Trophoblast cell (in vitro differentiated cells and primary cell): ENCODE data around the gene GUCA2B.

Experiments
- DNase-seq, 2 donors: peaks; one replicate each; pipeline ENCODE4 v3.0.0-alpha.2; 2016
- H2AFZ ChIP-seq: 2 replicates; pipeline ENCODE4 v1.6.1; 2013; ENCODE audit warnings: low read length, moderate library complexity, mild to moderate bottlenecking; ENCODE audit not compliant: insufficient read depth, poor library complexity
- H2AK5ac ChIP-seq: 2 replicates; pipeline ENCODE4 v1.6.1; 2013; ENCODE audit warnings: mild to moderate bottlenecking, low read length
- H2BK120ac ChIP-seq: 2 replicates; pipeline ENCODE4 v1.6.1; 2013; ENCODE audit warnings: low read length, mild to moderate bottlenecking, moderate library complexity; ENCODE audit not compliant: insufficient read depth, poor library complexity
- H2BK12ac ChIP-seq: 2 replicates; pipeline ENCODE4 v1.6.1; 2013; ENCODE audit warnings: mild to moderate bottlenecking, low read length, moderate library complexity
- H2BK5ac ChIP-seq: 2 replicates; pipeline ENCODE4 v1.6.1; 2013; ENCODE audit warnings: low read length, low read depth, moderate library complexity, mild to moderate bottlenecking; ENCODE audit not compliant: poor library complexity
- H3K14ac ChIP-seq: 2 replicates; pipeline ENCODE4 v1.6.1; 2013; ENCODE audit warnings: mild to moderate bottlenecking, low read length
- H3K18ac ChIP-seq: 2 replicates; pipeline ENCODE4 v1.6.1; 2013; ENCODE audit warnings: mild to moderate bottlenecking, low read length
- H3K23ac ChIP-seq: 2 replicates; pipeline ENCODE4 v1.6.1; 2013; ENCODE audit warnings: low read length
- H3K27ac ChIP-seq: 2 replicates; pipeline ENCODE4 v1.5.1; 2013; ENCODE audit warnings: low read depth, mild to moderate bottlenecking, inconsistent platforms, low read length, moderate library complexity
- H3K27me3 ChIP-seq: 2 replicates; pipeline ENCODE4 v1.6.1; 2013; ENCODE audit warnings: inconsistent platforms, mild to moderate bottlenecking, low read length, moderate library complexity; ENCODE audit not compliant: insufficient read depth
- H3K36me3 ChIP-seq, 2 experiments: 1 replicate in 1 of 2; 2 replicates in 1 of 2; pipeline ENCODE4 v1.6.1; 2013; ENCODE audit warnings: low read length in 2 of 2, mild to moderate bottlenecking in 2 of 2, moderate library complexity in 1 of 2; ENCODE audit not compliant: insufficient read depth in 2 of 2, control insufficient read depth in 1 of 2
- H3K4ac ChIP-seq: 2 replicates; pipeline ENCODE4 v1.6.1; 2013; ENCODE audit warnings: low read depth, mild to moderate bottlenecking, low read length, moderate library complexity
- H3K4me1 ChIP-seq, 2 experiments: 1 replicate in 1 of 2; 2 replicates in 1 of 2; pipeline ENCODE4 v1.6.1; 2013; ENCODE audit warnings: low read length in 2 of 2, mild to moderate bottlenecking in 2 of 2, moderate library complexity in 1 of 2; ENCODE audit not compliant: insufficient read depth in 2 of 2, control insufficient read depth in 1 of 2
- H3K4me2 ChIP-seq: 2 replicates; pipeline ENCODE4 v1.6.1; 2013; ENCODE audit warnings: inconsistent platforms, mild to moderate bottlenecking, low read length, moderate library complexity
- H3K4me3 ChIP-seq: 2 replicates; pipeline ENCODE4 v1.5.1; 2013; ENCODE audit warnings: mild to moderate bottlenecking, low read depth, low read length, inconsistent platforms
- H3K79me1 ChIP-seq: one replicate; pipeline ENCODE4 v1.6.1; 2013; ENCODE audit warnings: low read length
- H3K79me2 ChIP-seq: 2 replicates; pipeline ENCODE4 v1.6.1; 2013; ENCODE audit warnings: low read length, mild to moderate bottlenecking; ENCODE audit not compliant: control insufficient read depth, insufficient read depth, poor library complexity
- H3K9ac ChIP-seq: 2 replicates; pipeline ENCODE4 v1.6.1; 2013; ENCODE audit warnings: mild to moderate bottlenecking, low read length
- H3K9me3 ChIP-seq: 2 replicates; pipeline ENCODE4 v1.6.1; 2013; ENCODE audit warnings: low read depth, mild to moderate bottlenecking, control low read depth, inconsistent platforms, low read length; ENCODE audit not compliant: insufficient read depth
- H4K12ac ChIP-seq: 2 replicates; pipeline ENCODE4 v1.6.1; 2013; ENCODE audit warnings: low read depth, mild to moderate bottlenecking, low read length, moderate library complexity
- H4K8ac ChIP-seq: 2 replicates; pipeline ENCODE4 v1.6.1; 2013; ENCODE audit warnings: low read depth, mild to moderate bottlenecking, low read length, moderate library complexity
- H4K91ac ChIP-seq: one replicate; pipeline ENCODE4 v1.6.1; 2013; ENCODE audit warnings: low read depth, mild to moderate bottlenecking, low read length, moderate library complexity
- WGBS: extraction: QIAGEN DNeasy Blood & Tissue Kit; methylation state at CpG from one replicate; pipeline ENCODE4 v1.1.7; 2013; ENCODE audit warnings: missing lambda C conversion rate; ENCODE audit not compliant: insufficient read length, insufficient coverage; ENCODE audit errors: extremely low coverage; 5-methylcytosine and 5-hydroxymethylcytosine counted together

The GUCA2B gene

DNA sequence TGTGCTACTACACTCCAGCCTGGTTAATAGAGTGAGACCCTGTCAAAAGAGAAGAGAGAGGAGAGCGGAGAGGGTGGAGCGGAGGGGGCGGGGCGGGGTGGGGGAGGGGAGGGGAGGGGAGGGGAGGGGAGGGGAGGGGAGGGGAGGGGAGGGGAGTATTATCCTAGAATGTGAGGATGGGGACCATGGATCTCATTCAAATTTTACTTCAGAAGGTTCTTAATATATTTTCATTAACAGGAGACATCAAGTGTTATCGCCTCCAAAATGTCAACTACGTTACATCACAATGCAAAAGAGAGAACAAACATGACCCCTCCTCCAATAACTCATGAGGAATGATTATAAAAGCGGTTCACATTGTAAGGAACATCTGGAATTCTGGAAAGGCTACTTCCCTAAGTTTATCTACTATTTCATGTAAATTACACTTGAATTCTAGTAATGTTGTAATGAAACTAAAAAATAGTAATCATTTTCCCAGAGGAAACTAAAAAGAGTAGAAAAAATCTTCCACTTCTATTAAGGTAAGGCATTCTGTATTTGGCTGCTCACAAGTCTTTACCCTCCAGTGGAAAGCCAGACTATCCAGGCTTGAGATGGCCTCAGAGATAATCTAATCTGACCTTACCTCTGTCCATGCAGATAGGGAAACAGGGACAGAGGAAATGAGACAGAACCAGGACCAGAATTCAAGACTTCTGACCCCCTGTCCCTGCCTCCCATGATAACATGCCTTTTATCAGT is 30.2 kb downstream of the GUCA2B start:
- peak overlapping the region; percentile 36 for H2BK120ac ChIP-seq
- whole genome bisulfite sequencing = no CpG with 5 or more reads among the region's 7 CpGs
- no peaks in the 10 kb centered on the region for H3K9me3 ChIP-seq
- no peaks in the 10 kb centered on the region for H3K27me3 ChIP-seq
- no peaks in the 10 kb centered on the region for H3K79me2 ChIP-seq
- H3K14ac ChIP-seq = no peak overlapping the region
- no peak overlapping the region for H2BK12ac ChIP-seq
- no peak overlapping the region for H4K91ac ChIP-seq
- peaks cover 14 to 19% of the 10 kb centered on the region in 2 experiments for H3K4me1 ChIP-seq
- H3K4me3 ChIP-seq = no peak overlapping the region
- H4K8ac ChIP-seq = no peak overlapping the region
- no peak overlapping the region for H4K12ac ChIP-seq
- peaks cover 4% of the 10 kb centered on the region for H3K79me1 ChIP-seq
- no peak overlapping the region for H2AFZ ChIP-seq
- DNase-seq = peak in 1 of 2 donors; percentile 76
- H3K23ac ChIP-seq = no peak overlapping the region
- peak overlapping the region; percentile 51 for H3K18ac ChIP-seq
- H3K9ac ChIP-seq = no peak overlapping the region
- peaks cover 0 to 6% of the 10 kb centered on the region in 2 experiments for H3K36me3 ChIP-seq
- no peak overlapping the region for H2BK5ac ChIP-seq
- no peak overlapping the region for H3K27ac ChIP-seq
- H3K4ac ChIP-seq = no peak overlapping the region
- no peak overlapping the region for H3K4me2 ChIP-seq
- H2AK5ac ChIP-seq = no peak overlapping the region

DNA sequence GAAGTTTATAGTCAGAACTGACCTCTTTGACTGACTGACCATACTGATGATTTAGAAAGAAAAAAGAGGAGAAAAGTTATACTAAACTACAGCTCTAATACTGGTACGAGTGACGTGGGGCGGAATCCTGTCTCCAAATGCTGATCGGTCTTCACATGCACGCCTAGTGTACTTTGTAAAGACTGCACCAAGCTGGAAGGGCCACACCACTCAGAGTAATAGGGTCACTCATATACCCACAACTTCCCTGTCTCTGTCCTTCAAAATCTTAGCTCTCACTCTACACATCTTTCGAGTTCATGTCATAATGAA is 30.7 kb downstream of the GUCA2B start:
- WGBS = no CpG with 5 or more reads among the region's 6 CpGs

GRCh38 chr1:42184616-42185015 is 31.4 kb downstream of the GUCA2B start:
- peaks cover 2% of the 10 kb centered on the region for H3K79me1 ChIP-seq
- no peak overlapping the region for H4K91ac ChIP-seq
- H2BK120ac ChIP-seq = no peak overlapping the region
- H3K9ac ChIP-seq = no peak overlapping the region
- H3K18ac ChIP-seq = no peak overlapping the region
- H2BK12ac ChIP-seq = peak overlapping the region; percentile 24
- H4K12ac ChIP-seq = no peak overlapping the region
- peaks cover 0 to 6% of the 10 kb centered on the region in 2 experiments for H3K36me3 ChIP-seq
- no peaks in the 10 kb centered on the region for H3K79me2 ChIP-seq
- no peak overlapping the region for H3K4me2 ChIP-seq
- peaks cover 13 to 17% of the 10 kb centered on the region in 2 experiments for H3K4me1 ChIP-seq
- no peak overlapping the region for H2AK5ac ChIP-seq
- no peak overlapping the region for H3K4me3 ChIP-seq
- no CpG with 5 or more reads among the region's 3 CpGs for WGBS
- H3K9me3 ChIP-seq = no peaks in the 10 kb centered on the region
- no peak overlapping the region for H3K27ac ChIP-seq
- H3K23ac ChIP-seq = no peak overlapping the region
- no peak overlapping the region for H2AFZ ChIP-seq
- no peak overlapping the region for H3K4ac ChIP-seq
- no peak overlapping the region for H4K8ac ChIP-seq
- no peaks in the 10 kb centered on the region for H3K27me3 ChIP-seq
- DNase-seq = no peak
- no peak overlapping the region for H3K14ac ChIP-seq
- H2BK5ac ChIP-seq = no peak overlapping the region

More for the DNA sequence above, 30.7 kb downstream of the GUCA2B start:
- H3K9me3 ChIP-seq = no peaks in the 10 kb centered on the region
- no peak overlapping the region for H2AK5ac ChIP-seq
- H3K4me3 ChIP-seq = no peak overlapping the region
- H3K18ac ChIP-seq = no peak overlapping the region
- H2BK5ac ChIP-seq = peak overlapping the region; percentile 61
- peaks cover 14 to 19% of the 10 kb centered on the region in 2 experiments for H3K4me1 ChIP-seq
- H3K79me2 ChIP-seq = no peaks in the 10 kb centered on the region
- peak overlapping the region; percentile 68 for H2BK12ac ChIP-seq
- H3K9ac ChIP-seq = no peak overlapping the region
- H3K79me1 ChIP-seq = peaks cover 4% of the 10 kb centered on the region
- H3K23ac ChIP-seq = no peak overlapping the region
- H3K4ac ChIP-seq = no peak overlapping the region
- no peak overlapping the region for H3K4me2 ChIP-seq
- peak overlapping the region; percentile 51 for H3K27ac ChIP-seq
- peak; percentile 61 to 71 for DNase-seq
- no peak overlapping the region for H4K91ac ChIP-seq
- no peak overlapping the region for H4K12ac ChIP-seq
- no peaks in the 10 kb centered on the region for H3K27me3 ChIP-seq
- H3K14ac ChIP-seq = no peak overlapping the region
- no peak overlapping the region for H2AFZ ChIP-seq
- H4K8ac ChIP-seq = no peak overlapping the region
- H2BK120ac ChIP-seq = no peak overlapping the region
- H3K36me3 ChIP-seq = peaks cover 0 to 6% of the 10 kb centered on the region in 2 experiments

DNA sequence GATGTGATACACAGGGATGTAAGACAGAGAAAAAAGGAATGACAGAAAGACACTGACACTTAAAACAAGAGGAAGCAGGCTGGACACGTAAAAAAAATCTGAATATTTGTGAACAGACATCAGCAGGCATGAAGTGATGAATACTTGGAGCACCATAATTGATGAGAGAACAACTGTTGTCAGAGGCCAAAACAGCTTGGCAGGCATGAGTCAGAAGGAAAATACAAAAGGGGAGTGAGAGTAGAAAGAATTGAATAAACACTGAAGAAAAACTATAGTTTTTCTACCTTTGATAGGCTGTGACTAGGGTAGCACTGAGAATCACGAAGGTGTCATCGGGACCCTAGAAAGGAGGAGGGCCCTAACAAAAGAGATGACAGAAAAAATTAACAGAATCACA is 32.9 kb downstream of the GUCA2B start:
- Histone ChIP-seq H3K18ac (no peak overlapping the region), H2AFZ (no peak overlapping the region), H4K12ac (no peak overlapping the region), H3K4ac (no peak overlapping the region), H4K91ac (no peak overlapping the region), H3K36me3 (peaks cover under 1 to 7% of the 10 kb centered on the region in 2 experiments), H3K4me3 (no peak overlapping the region), H3K9me3 (no peaks in the 10 kb centered on the region), H2BK12ac (no peak overlapping the region), H3K79me1 (peaks cover 2% of the 10 kb centered on the region), H4K8ac (no peak overlapping the region), H2BK120ac (no peak overlapping the region), H3K4me2 (no peak overlapping the region), H3K14ac (no peak overlapping the region), H3K79me2 (no peaks in the 10 kb centered on the region), H3K23ac (no peak overlapping the region), H3K4me1 (peaks cover 8 to 12% of the 10 kb centered on the region in 2 experiments), H2BK5ac (no peak overlapping the region), H3K27ac (peak overlapping the region; percentile 3), H3K9ac (no peak overlapping the region), H2AK5ac (no peak overlapping the region), H3K27me3 (no peaks in the 10 kb centered on the region)
- no CpG with 5 or more reads among the region's 3 CpGs for WGBS
- DNase-seq = no peak
